Parathyroid adenoma (tissue), 2 donors: ENCODE measurements around the gene USO1.
"Not testable (repeated sequence)": the region's sequence is repeated elsewhere in the genome, so short reads cannot be mapped to it uniquely, and the experiment has no call there.

ENCODE experiments used
- H2AFZ ChIP-seq: fragments of 300-600 bp; sonication (generic); one replicate; pipeline ENCODE4 v1.7.0; 2017; ENCODE audit warnings: antibody characterized with exemption, mild to moderate bottlenecking
- H3K27ac ChIP-seq: fragments of 300-600 bp; sonication (generic); one replicate; pipeline ENCODE4 v1.7.0; 2017
- H3K27me3 ChIP-seq: fragments of 300-600 bp; sonication (generic); one replicate; pipeline ENCODE4 v1.7.0; 2017; ENCODE audit warnings: low read length; ENCODE audit not compliant: control insufficient read depth, insufficient read depth
- H3K36me3 ChIP-seq: fragments of 300-600 bp; sonication (generic); one replicate; pipeline ENCODE4 v1.7.0; 2017; ENCODE audit warnings: low read length; ENCODE audit not compliant: control insufficient read depth, insufficient read depth
- H3K4me1 ChIP-seq: fragments of 300-600 bp; sonication (generic); one replicate; pipeline ENCODE4 v1.7.0; 2017; ENCODE audit warnings: control low read depth
- H3K4me2 ChIP-seq: fragments of 300-600 bp; sonication (generic); one replicate; pipeline ENCODE4 v1.7.0; 2017; ENCODE audit warnings: low read length
- H3K4me3 ChIP-seq: fragments of 300-600 bp; sonication (generic); one replicate; pipeline ENCODE4 v1.7.0; 2017; ENCODE audit warnings: low read depth, low read length
- H3K79me2 ChIP-seq: fragments of 300-600 bp; sonication (generic); one replicate; pipeline ENCODE4 v1.7.0; 2017; ENCODE audit warnings: control low read depth
- H3K9ac ChIP-seq: fragments of 300-600 bp; sonication (generic); one replicate; pipeline ENCODE4 v1.7.0; 2017; ENCODE audit warnings: mild to moderate bottlenecking
- H3K9me3 ChIP-seq: fragments of 300-600 bp; sonication (generic); one replicate; pipeline ENCODE4 v1.7.0; 2017; ENCODE audit warnings: low read length; ENCODE audit not compliant: control insufficient read depth
- TF ChIP-seq, protein P1 (sequence below): fragments of 300-600 bp; sonication (generic); IDR thresholded peaks from one replicate; pipeline ENCODE4 v1.7.0; 2017; ENCODE audit warnings: antibody characterized with exemption, mild to moderate bottlenecking
- donor health status: primary hyperparathyroidism.

The USO1 gene

DNA sequence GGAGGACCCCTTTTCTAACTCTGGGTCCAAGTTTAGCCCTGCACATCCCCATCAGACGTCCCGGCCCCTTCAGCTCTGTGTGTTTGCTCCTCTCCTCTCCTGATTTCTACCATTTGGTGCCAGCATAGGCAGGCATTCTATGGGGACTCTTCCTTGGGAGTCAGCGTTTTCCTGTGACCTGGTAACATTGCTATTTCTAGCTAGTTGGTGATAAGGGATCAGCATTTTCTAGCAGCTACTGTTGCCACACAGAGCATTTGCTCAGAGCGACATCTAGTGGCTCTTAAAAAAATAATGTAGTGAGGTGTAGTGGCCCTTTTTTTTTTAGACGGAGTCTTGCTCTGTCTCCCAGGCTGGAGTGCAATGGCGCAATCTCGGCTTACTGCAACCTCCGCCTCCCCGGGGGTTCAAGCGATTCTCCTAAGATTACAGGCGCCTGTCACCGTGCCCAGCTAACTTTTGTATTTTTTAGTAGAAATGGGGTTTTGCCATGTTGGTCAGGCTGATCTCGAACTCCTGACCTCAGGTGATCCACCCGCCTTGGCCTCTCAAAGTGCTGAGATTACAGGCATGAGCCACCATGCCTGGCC, 123.9 kb downstream of the USO1 start:
- H3K27me3 ChIP-seq, H3K27ac ChIP-seq, H3K9ac ChIP-seq, H3K79me2 ChIP-seq, H3K9me3 ChIP-seq, H3K4me1 ChIP-seq, H3K36me3 ChIP-seq, H3K4me2 ChIP-seq, H3K4me3 ChIP-seq: not testable (repeated sequence)
- peak overlapping the region; percentile 48 for H2AFZ ChIP-seq
- TF ChIP-seq, protein P1, sequence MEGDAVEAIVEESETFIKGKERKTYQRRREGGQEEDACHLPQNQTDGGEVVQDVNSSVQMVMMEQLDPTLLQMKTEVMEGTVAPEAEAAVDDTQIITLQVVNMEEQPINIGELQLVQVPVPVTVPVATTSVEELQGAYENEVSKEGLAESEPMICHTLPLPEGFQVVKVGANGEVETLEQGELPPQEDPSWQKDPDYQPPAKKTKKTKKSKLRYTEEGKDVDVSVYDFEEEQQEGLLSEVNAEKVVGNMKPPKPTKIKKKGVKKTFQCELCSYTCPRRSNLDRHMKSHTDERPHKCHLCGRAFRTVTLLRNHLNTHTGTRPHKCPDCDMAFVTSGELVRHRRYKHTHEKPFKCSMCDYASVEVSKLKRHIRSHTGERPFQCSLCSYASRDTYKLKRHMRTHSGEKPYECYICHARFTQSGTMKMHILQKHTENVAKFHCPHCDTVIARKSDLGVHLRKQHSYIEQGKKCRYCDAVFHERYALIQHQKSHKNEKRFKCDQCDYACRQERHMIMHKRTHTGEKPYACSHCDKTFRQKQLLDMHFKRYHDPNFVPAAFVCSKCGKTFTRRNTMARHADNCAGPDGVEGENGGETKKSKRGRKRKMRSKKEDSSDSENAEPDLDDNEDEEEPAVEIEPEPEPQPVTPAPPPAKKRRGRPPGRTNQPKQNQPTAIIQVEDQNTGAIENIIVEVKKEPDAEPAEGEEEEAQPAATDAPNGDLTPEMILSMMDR: peak; percentile 62

DNA sequence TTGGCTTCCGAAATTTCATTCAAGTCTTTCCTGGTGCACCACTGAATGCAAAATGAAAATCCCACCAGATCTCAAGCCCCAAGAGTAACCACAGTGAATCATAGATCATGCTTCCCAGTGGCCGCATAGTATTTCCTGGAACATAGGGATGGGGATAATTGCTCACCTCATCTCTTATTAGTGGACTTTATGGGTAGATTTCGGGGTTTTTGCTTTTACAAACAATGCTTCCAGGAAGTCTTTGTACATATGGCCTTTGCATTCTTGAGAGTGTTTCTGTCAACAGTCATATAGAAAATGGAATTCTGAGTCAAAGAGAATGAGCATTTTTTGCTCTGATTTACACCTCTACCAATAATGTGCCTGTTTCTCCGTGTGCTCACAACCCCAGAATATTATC, 124.5 kb downstream of the USO1 start:
- Histone ChIP-seq H3K36me3 (no peaks in the 10 kb centered on the region), H3K9ac (no peak overlapping the region), H3K9me3 (no peaks in the 10 kb centered on the region), H3K27me3 (no peaks in the 10 kb centered on the region), H3K4me1 (no peaks in the 10 kb centered on the region), H3K4me2 (no peak overlapping the region), H2AFZ (no peak overlapping the region), H3K79me2 (no peaks in the 10 kb centered on the region), H3K4me3 (no peak overlapping the region), H3K27ac (no peak overlapping the region)
- TF ChIP-seq, protein P1: no peak

DNA sequence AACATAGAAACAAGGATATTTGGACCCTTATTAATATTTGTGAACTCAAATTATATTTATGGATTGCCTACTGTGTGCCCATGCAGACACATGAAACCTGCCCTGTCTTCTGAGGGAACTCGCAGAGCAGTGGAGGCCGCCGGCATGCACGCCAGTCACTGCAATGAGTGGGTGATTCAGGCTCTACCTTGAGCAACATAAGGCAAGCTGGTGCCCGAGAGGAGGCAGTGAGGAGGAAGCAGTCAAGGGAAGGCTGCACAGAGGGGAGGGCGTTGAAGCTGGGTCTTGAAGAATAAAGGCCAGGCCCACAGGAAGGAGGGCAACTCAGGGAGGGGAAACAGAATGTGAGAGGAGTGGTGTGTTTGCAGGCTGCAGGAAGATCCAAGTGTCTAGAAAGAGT, 125.1 kb downstream of the USO1 start:
- no peaks in the 10 kb centered on the region for H3K9me3 ChIP-seq
- no peak overlapping the region for H3K4me3 ChIP-seq
- no peaks in the 10 kb centered on the region for H3K4me1 ChIP-seq
- no peaks in the 10 kb centered on the region for H3K27me3 ChIP-seq
- no peaks in the 10 kb centered on the region for H3K79me2 ChIP-seq
- no peaks in the 10 kb centered on the region for H3K36me3 ChIP-seq
- no peak overlapping the region for H3K9ac ChIP-seq
- no peak overlapping the region for H3K4me2 ChIP-seq
- no peak overlapping the region for H2AFZ ChIP-seq
- TF ChIP-seq, protein P1: no peak
- no peak overlapping the region for H3K27ac ChIP-seq

DNA sequence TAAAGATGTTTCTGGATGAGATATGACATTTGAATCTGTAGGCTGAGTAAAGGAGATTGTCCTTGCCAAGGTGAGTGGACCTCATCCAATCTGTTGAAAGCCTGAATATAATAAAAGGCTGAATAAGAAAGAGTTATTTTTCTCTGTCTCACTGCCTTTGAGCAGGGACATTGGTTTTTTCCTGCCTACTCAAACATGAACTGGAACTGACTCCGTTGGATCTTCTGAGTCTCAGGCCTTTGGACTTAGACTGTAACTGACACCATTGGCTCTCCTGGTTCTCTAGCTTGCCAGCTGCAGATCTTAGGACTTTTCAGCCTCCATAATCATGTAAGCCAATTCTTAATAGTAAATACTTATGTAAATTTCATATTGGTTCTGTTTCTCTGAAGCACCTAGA, 134.3 kb downstream of the USO1 start:
- Histone ChIP-seq H3K4me1 (no peaks in the 10 kb centered on the region), H3K79me2 (no peaks in the 10 kb centered on the region), H3K9ac (no peak overlapping the region), H3K27ac (no peak overlapping the region), H3K4me2 (no peak overlapping the region), H3K27me3 (no peaks in the 10 kb centered on the region), H3K36me3 (no peaks in the 10 kb centered on the region), H3K9me3 (no peaks in the 10 kb centered on the region), H3K4me3 (no peak overlapping the region), H2AFZ (no peak overlapping the region)
- TF ChIP-seq, protein P1: no peak

DNA sequence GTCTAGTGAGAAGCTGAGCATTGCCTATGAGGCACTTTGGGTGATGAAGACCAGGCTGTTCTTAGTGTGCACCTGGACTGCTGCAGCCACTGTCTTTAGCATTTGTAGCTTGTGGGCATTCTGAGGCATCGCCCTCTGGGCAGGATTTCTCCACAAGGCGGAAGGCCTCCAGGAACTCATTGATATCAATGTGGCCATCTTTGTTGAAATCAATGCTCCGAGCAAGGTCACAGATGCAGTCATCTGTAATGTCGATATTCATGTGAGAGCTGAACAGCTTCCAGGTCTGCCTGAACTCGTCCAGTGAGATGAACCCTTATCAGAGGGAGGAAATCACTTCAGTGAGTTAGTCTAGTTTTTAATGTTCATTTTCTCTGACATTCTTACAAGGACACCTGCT, 136.2 kb downstream of the USO1 start:
- H3K9me3 ChIP-seq: no peaks in the 10 kb centered on the region
- peak overlapping the region; percentile 58 for H2AFZ ChIP-seq
- H3K36me3 ChIP-seq: no peaks in the 10 kb centered on the region
- TF ChIP-seq, protein P1: no peak
- no peaks in the 10 kb centered on the region for H3K79me2 ChIP-seq
- no peak overlapping the region for H3K9ac ChIP-seq
- peak overlapping the region; percentile 49 for H3K4me2 ChIP-seq
- no peaks in the 10 kb centered on the region for H3K4me1 ChIP-seq
- H3K4me3 ChIP-seq: no peak overlapping the region
- no peaks in the 10 kb centered on the region for H3K27me3 ChIP-seq
- H3K27ac ChIP-seq: peak overlapping the region; percentile 11
